Measurements from ENCODE around the gene RMP24.

DNA sequence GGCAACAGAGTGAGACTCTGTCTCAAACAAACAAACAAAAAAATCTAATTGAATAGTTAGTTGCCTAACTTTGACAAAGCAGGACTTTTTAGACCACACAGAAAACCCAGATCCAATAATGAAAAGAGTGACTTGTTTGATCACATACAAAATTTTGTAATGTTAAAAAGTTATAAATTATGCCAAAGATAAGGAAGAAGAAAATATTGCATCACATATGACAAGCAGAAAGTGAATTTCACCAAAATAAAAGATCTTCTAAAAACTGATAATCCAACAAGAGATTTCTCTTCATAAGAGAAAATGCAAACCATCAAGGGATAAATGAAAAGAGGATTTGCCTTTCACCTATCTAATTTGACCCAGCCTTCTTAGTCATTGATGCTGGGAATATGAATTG is 2.8 kb upstream of the RMP24 start:
- TF ChIP-seq, protein P1, sequence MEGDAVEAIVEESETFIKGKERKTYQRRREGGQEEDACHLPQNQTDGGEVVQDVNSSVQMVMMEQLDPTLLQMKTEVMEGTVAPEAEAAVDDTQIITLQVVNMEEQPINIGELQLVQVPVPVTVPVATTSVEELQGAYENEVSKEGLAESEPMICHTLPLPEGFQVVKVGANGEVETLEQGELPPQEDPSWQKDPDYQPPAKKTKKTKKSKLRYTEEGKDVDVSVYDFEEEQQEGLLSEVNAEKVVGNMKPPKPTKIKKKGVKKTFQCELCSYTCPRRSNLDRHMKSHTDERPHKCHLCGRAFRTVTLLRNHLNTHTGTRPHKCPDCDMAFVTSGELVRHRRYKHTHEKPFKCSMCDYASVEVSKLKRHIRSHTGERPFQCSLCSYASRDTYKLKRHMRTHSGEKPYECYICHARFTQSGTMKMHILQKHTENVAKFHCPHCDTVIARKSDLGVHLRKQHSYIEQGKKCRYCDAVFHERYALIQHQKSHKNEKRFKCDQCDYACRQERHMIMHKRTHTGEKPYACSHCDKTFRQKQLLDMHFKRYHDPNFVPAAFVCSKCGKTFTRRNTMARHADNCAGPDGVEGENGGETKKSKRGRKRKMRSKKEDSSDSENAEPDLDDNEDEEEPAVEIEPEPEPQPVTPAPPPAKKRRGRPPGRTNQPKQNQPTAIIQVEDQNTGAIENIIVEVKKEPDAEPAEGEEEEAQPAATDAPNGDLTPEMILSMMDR (conservative IDR thresholded peaks at IDR 0.05; ENCODE audit: low read depth, low read length) = no peak
- TF ChIP-seq POLR2A (IDR thresholded peaks at IDR 0.05; ENCODE audit: low read depth, low read length) (no peak), MXI1 (IDR thresholded peaks at IDR 0.05; ENCODE audit: borderline replicate concordance, low read depth, low read length) (no peak), CEBPB (IDR thresholded peaks at IDR 0.05; ENCODE audit: low read depth, low read length) (no peak), MAFK (IDR thresholded peaks at IDR 0.05; ENCODE audit: low read depth, low read length) (no peak)
- TF ChIP-seq, protein P2, sequence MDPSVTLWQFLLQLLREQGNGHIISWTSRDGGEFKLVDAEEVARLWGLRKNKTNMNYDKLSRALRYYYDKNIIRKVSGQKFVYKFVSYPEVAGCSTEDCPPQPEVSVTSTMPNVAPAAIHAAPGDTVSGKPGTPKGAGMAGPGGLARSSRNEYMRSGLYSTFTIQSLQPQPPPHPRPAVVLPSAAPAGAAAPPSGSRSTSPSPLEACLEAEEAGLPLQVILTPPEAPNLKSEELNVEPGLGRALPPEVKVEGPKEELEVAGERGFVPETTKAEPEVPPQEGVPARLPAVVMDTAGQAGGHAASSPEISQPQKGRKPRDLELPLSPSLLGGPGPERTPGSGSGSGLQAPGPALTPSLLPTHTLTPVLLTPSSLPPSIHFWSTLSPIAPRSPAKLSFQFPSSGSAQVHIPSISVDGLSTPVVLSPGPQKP (IDR thresholded peaks at IDR 0.05; ENCODE audit: borderline replicate concordance, low read depth, low read length) = no peak

All from IMR-90 (cell line).